Measurements from ENCODE around the gene PDE4D.

DNA sequence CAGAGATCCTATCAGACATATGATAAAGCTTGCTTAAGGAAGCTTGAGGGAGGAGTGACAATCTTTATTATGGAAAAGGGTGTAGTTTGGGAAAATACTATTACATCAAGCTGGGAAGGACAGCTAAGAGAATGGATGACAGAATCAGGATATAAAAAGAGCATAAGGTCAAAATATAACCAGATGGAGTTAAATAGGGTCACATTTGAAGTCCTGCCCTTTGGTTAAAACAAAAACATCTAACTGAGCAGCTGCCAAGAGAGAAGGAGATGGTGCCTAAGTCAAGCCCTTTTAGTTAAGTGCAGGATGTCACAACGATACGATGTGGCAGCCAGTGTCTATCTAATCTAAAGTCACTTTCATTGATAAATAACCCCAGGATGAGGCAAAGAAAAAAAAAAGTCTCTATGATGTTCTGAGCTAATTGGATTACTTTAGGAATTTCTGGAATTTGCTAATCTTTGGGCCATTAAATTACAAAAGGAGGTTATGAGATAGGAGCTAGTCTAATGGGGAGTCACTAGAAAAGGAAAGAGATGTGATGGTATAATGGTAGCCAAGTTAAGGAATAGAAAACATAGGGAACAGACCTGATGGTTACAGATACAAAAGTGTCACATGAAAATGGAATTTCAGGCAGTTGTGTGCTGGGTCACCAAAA, 365.2 kb downstream of the PDE4D start:
- TF ChIP-seq, protein P1, sequence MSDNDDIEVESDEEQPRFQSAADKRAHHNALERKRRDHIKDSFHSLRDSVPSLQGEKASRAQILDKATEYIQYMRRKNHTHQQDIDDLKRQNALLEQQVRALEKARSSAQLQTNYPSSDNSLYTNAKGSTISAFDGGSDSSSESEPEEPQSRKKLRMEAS (IDR thresholded peaks at IDR 0.05; ENCODE audit: insufficient read depth, insufficient read length): no peak
- TF ChIP-seq POLR2A (IDR thresholded peaks at IDR 0.05; ENCODE audit: low read depth, low read length): no peak
- TF ChIP-seq, protein P2, sequence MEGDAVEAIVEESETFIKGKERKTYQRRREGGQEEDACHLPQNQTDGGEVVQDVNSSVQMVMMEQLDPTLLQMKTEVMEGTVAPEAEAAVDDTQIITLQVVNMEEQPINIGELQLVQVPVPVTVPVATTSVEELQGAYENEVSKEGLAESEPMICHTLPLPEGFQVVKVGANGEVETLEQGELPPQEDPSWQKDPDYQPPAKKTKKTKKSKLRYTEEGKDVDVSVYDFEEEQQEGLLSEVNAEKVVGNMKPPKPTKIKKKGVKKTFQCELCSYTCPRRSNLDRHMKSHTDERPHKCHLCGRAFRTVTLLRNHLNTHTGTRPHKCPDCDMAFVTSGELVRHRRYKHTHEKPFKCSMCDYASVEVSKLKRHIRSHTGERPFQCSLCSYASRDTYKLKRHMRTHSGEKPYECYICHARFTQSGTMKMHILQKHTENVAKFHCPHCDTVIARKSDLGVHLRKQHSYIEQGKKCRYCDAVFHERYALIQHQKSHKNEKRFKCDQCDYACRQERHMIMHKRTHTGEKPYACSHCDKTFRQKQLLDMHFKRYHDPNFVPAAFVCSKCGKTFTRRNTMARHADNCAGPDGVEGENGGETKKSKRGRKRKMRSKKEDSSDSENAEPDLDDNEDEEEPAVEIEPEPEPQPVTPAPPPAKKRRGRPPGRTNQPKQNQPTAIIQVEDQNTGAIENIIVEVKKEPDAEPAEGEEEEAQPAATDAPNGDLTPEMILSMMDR (IDR thresholded peaks at IDR 0.05; ENCODE audit: extremely low read depth in 1 of 2, insufficient read depth in 1 of 2, low read depth in 1 of 2, low read length in 2 of 2): no peak
- TF ChIP-seq EZH2 (IDR thresholded peaks at IDR 0.05; ENCODE audit: borderline replicate concordance, low read depth, low read length, severe bottlenecking): no peak
- no peak for TF ChIP-seq MYC (IDR thresholded peaks at IDR 0.05; ENCODE audit: low read depth, low read length)
- TF ChIP-seq POLR2AphosphoS5 (IDR thresholded peaks at IDR 0.05; ENCODE audit: insufficient read depth, low read depth, low read length): no peak
- TF ChIP-seq FOS (IDR thresholded peaks at IDR 0.05; ENCODE audit: borderline replicate concordance, insufficient read depth, low read length): no peak
- TF ChIP-seq GATA2 (IDR thresholded peaks at IDR 0.05; ENCODE audit: insufficient read depth, insufficient read length, low read depth, low read length): no peak
- TF ChIP-seq JUN (IDR thresholded peaks at IDR 0.05; ENCODE audit: borderline replicate concordance, insufficient read depth, insufficient read length, low read depth): no peak

Measured in endothelial cell of umbilical vein (primary cell).